SK-N-SH (cell line): ENCODE results near the gene BRPF3. TPM values are rescaled to one million over a fixed set of nuclear protein-coding genes. Genes with fewer than 3 reads are reported as not detected.

Source experiments
- CTCF ChIA-PET: fragments of 300-600, 350-600 bp; formaldehyde crosslinking; extraction: SDS; loops from one replicate; lab custom pipeline; 2021; lab: Yijun Ruan, JAX
- POLR2A ChIA-PET: fragments of 350-600 bp; sonication (Branson Sonifier 250); formaldehyde crosslinking; extraction: SDS; loops from one replicate; lab custom pipeline; 2020; ENCODE audit warnings: antibody characterized with exemption, inconsistent platforms; lab: Yijun Ruan, JAX
- DNase-seq: peaks from one replicate; pipeline ENCODE4 v3.0.0; 2012
- H2AFZ ChIP-seq: fragments of 200-600 bp; sonication (generic); 2 replicates; pipeline ENCODE4 v1.8.1; 2016; ENCODE audit warnings: antibody characterized with exemption, mild to moderate bottlenecking, low read depth
- H3F3A ChIP-seq: fragments of 200-600 bp; sonication (generic); replicated peaks from 2 replicates; pipeline ENCODE3; 2016; ENCODE audit warnings: antibody characterized with exemption, mild to moderate bottlenecking; ENCODE audit not compliant: insufficient read depth
- H3K27ac ChIP-seq, 2 experiments: fragments of 200-500 bp in 1 of 2; fragments of 200-600 bp in 1 of 2; sonication (Bioruptor generic) in 1 of 2; sonication (generic), shearing (Covaris generic) in 1 of 2; 2 replicates each; pipeline versions ENCODE4 v1.5.1 to v1.6.1; 2014 to 2016; ENCODE audit warnings: low read depth in 2 of 2, inconsistent platforms in 1 of 2, low read length in 1 of 2, mild to moderate bottlenecking in 1 of 2, mixed read lengths in 1 of 2
- H3K27me3 ChIP-seq: fragments of 200-600 bp; sonication (generic), shearing (Covaris generic); 2 replicates; pipeline ENCODE4 v1.6.1; 2016; ENCODE audit warnings: mixed run types; ENCODE audit not compliant: insufficient read depth
- H3K36me3 ChIP-seq, 2 experiments: fragments of 200-500 bp in 1 of 2; fragments of 200-600 bp in 1 of 2; sonication (Bioruptor generic) in 1 of 2; sonication (generic) in 1 of 2; replicated peaks in 1 of 2; 2 replicates each; pipeline versions ENCODE3 to v1.5.1; 2014 to 2016; ENCODE audit warnings: low read length in 1 of 2, mild to moderate bottlenecking in 1 of 2; ENCODE audit not compliant: insufficient read depth in 2 of 2, control insufficient read depth in 1 of 2
- H3K4me1 ChIP-seq, 2 experiments: fragments of 200-500 bp in 1 of 2; fragments of 200-600 bp in 1 of 2; sonication (Bioruptor generic) in 1 of 2; sonication (generic), shearing (Covaris generic) in 1 of 2; 2 replicates each; pipeline versions ENCODE4 v1.5.1 to v1.6.1; 2014 to 2016; ENCODE audit warnings: low read depth in 1 of 2, low read length in 1 of 2, mixed run types in 1 of 2; ENCODE audit not compliant: insufficient read depth in 2 of 2, control insufficient read depth in 1 of 2
- H3K4me2 ChIP-seq: fragments of 200-600 bp; sonication (generic), shearing (Covaris generic); 2 replicates; pipeline ENCODE4 v1.6.1; 2017; ENCODE audit warnings: mixed run types
- H3K4me3 ChIP-seq, 2 experiments: fragments of 200-500 bp in 1 of 2; fragments of 200-600 bp in 1 of 2; sonication (Bioruptor generic) in 1 of 2; sonication (generic), shearing (Covaris generic) in 1 of 2; 2 replicates each; pipeline versions ENCODE4 v1.5.1 to v1.8.1; 2014 to 2016; ENCODE audit warnings: low read depth in 2 of 2, inconsistent platforms in 1 of 2, low read length in 1 of 2, mild to moderate bottlenecking in 1 of 2, mixed read lengths in 1 of 2, moderate library complexity in 1 of 2
- H3K79me2 ChIP-seq: fragments of 200-600 bp; sonication (generic); 2 replicates; pipeline ENCODE4 v1.8.1; 2017; ENCODE audit warnings: mild to moderate bottlenecking; ENCODE audit not compliant: insufficient read depth
- H3K9ac ChIP-seq: fragments of 200-600 bp; sonication (generic); 2 replicates; pipeline ENCODE4 v1.6.1; 2017; ENCODE audit warnings: mixed run types
- H3K9me2 ChIP-seq: fragments of 200-600 bp; sonication (generic); 2 replicates; pipeline ENCODE4 v1.6.1; 2017; ENCODE audit warnings: mixed run types
- H3K9me3 ChIP-seq: fragments of 200-600 bp; sonication (generic); 2 replicates; pipeline ENCODE4 v1.6.1; 2017; ENCODE audit warnings: mixed run types, mild to moderate bottlenecking, moderate library complexity
- H4K20me1 ChIP-seq: fragments of 200-600 bp; sonication (generic); 2 replicates; pipeline ENCODE4 v1.6.1; 2017; ENCODE audit warnings: mild to moderate bottlenecking, mixed run types; ENCODE audit not compliant: insufficient read depth
- EP300 ChIP-seq, 2 experiments: IDR thresholded peaks; 2 replicates each; pipeline versions ENCODE4 v1.4.0 to v1.6.1; 2012; ENCODE audit warnings: borderline replicate concordance in 1 of 2, low read depth in 1 of 2, low read length in 1 of 2
- EZH2phosphoT487 ChIP-seq: fragments of 200-600 bp; sonication (generic); IDR thresholded peaks from 2 replicates; pipeline ENCODE4 v1.6.1; 2017; ENCODE audit warnings: low read depth, mixed run types, mild to moderate bottlenecking, antibody characterized with exemption, moderate library complexity, borderline replicate concordance
- GABPA ChIP-seq: IDR thresholded peaks from 2 replicates; pipeline ENCODE4 v1.4.0; 2012; ENCODE audit warnings: low read depth, mild to moderate bottlenecking
- JUND ChIP-seq: IDR thresholded peaks from 2 replicates; pipeline ENCODE4 v1.4.0; 2012
- MEF2A ChIP-seq: IDR thresholded peaks from 2 replicates; pipeline ENCODE4 v1.4.0; 2012; ENCODE audit warnings: low read depth, borderline replicate concordance
- NFIC ChIP-seq: IDR thresholded peaks from 2 replicates; pipeline ENCODE4 v1.4.0; 2012; ENCODE audit warnings: borderline replicate concordance
- RAD21 ChIP-seq: IDR thresholded peaks from 2 replicates; pipeline ENCODE4 v1.6.1; 2012; ENCODE audit warnings: mild to moderate bottlenecking, low read length
- RCOR1 ChIP-seq: fragments of 150-350 bp; IDR thresholded peaks from 2 replicates; pipeline ENCODE4 v1.6.1; 2017; ENCODE audit warnings: antibody characterized with exemption, low read length
- RXRA ChIP-seq: IDR thresholded peaks from 2 replicates; pipeline ENCODE4 v1.4.0; 2012; ENCODE audit warnings: low read depth, mild to moderate bottlenecking, borderline replicate concordance
- SMC3 ChIP-seq: IDR thresholded peaks from 2 replicates; pipeline ENCODE4 v1.6.1; 2012; ENCODE audit warnings: low read depth, low read length, improper control_type of control experiment
- TCF12 ChIP-seq: IDR thresholded peaks from 2 replicates; pipeline ENCODE4 v1.4.0; 2012
- WGBS: methylation state at CpG from one replicate; pipeline ENCODE4 v1.1.6; 2017; ENCODE audit warnings: low lambda C conversion rate; 5-methylcytosine and 5-hydroxymethylcytosine counted together
- polyA plus RNA-seq, 3 experiments: library from polyadenylated mRNA; depleted of rRNA; stranded (reverse); fragments of >200 nt; gene quantifications; 2 replicates each; pipeline ENCODE4 v1.2.3, GENCODE V29; 2012
- TF ChIP-seq, protein P1 (sequence below): fragments of 150-350 bp; IDR thresholded peaks from 2 replicates; pipeline ENCODE4 v1.6.1; 2016; ENCODE audit warnings: mild to moderate bottlenecking, low read depth, low read length
- TF ChIP-seq, protein P2 (sequence below): IDR thresholded peaks from 2 replicates; pipeline ENCODE4 v1.4.0; 2012; ENCODE audit warnings: low read depth, borderline replicate concordance
- TF ChIP-seq, protein P3 (sequence below): IDR thresholded peaks from 2 replicates; pipeline ENCODE4; 2012
- TF ChIP-seq, protein P4 (sequence below): fragments of 150-350 bp; IDR thresholded peaks from 2 replicates; pipeline ENCODE4 v1.6.1; 2017; ENCODE audit warnings: antibody characterized with exemption, low read length, low read depth, borderline replicate concordance
- TF ChIP-seq, protein P5 (sequence below): IDR thresholded peaks from 2 replicates; pipeline ENCODE4 v1.4.0; 2012; ENCODE audit warnings: low read depth
- TF ChIP-seq, protein P6 (sequence below): fragments of 200-600 bp; sonication (generic); IDR thresholded peaks from 2 replicates; pipeline ENCODE4 v1.6.1; 2017; ENCODE audit warnings: antibody characterized with exemption, mild to moderate bottlenecking, moderate library complexity

The BRPF3 gene
- polyA plus RNA-seq, 1 of the 3 experiments (the other 2 are of a cell fraction), result 15.4 TPM

DNA sequence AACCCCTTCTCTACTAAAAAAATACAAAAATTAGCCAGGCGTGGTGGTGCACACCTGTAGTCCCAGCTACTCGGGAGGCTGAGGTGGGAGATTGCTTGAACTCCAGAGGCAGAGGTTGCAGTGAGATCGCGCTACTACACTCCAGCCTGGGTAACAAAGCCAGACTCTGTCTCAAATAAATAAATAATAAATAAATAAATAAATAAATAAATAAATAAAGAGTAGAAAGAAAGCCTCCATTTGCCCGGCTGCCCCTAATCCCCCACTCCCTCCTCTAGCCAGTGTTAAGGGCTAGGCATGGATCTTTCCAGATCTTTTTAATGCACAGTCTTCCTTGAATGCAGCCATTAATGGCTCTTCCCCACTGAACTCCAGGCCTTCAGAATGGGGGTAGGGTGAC, 76.5 kb downstream of the BRPF3 start:
- WGBS, result 88% methylated on average over 5 of the region's 5 CpGs
- no peak overlapping the region for H3K4me3 ChIP-seq
- H3K27ac ChIP-seq, result no peak overlapping the region
- H3K36me3 ChIP-seq, result no peaks in the 10 kb centered on the region
- no peaks in the 10 kb centered on the region for H4K20me1 ChIP-seq
- TF ChIP-seq, protein P1, sequence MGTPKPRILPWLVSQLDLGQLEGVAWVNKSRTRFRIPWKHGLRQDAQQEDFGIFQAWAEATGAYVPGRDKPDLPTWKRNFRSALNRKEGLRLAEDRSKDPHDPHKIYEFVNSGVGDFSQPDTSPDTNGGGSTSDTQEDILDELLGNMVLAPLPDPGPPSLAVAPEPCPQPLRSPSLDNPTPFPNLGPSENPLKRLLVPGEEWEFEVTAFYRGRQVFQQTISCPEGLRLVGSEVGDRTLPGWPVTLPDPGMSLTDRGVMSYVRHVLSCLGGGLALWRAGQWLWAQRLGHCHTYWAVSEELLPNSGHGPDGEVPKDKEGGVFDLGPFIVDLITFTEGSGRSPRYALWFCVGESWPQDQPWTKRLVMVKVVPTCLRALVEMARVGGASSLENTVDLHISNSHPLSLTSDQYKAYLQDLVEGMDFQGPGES, result no peak
- TF ChIP-seq GABPA (no peak), EP300 (IDR thresholded peaks at IDR 0.05; ENCODE audit: borderline replicate concordance in 1 of 2, low read depth in 1 of 2, low read length in 1 of 2) (no peak), NFIC (no peak), TCF12 (no peak), SMC3 (no peak), JUND (no peak), MEF2A (no peak), RXRA (no peak), RAD21 (no peak), RCOR1 (no peak), EZH2phosphoT487 (no peak)
- TF ChIP-seq, protein P2, sequence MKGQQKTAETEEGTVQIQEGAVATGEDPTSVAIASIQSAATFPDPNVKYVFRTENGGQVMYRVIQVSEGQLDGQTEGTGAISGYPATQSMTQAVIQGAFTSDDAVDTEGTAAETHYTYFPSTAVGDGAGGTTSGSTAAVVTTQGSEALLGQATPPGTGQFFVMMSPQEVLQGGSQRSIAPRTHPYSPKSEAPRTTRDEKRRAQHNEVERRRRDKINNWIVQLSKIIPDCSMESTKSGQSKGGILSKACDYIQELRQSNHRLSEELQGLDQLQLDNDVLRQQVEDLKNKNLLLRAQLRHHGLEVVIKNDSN, result no peak
- TF ChIP-seq, protein P3, sequence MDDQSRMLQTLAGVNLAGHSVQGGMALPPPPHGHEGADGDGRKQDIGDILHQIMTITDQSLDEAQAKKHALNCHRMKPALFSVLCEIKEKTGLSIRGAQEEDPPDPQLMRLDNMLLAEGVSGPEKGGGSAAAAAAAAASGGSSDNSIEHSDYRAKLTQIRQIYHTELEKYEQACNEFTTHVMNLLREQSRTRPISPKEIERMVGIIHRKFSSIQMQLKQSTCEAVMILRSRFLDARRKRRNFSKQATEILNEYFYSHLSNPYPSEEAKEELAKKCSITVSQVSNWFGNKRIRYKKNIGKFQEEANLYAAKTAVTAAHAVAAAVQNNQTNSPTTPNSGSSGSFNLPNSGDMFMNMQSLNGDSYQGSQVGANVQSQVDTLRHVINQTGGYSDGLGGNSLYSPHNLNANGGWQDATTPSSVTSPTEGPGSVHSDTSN, result no peak
- TF ChIP-seq, protein P4, sequence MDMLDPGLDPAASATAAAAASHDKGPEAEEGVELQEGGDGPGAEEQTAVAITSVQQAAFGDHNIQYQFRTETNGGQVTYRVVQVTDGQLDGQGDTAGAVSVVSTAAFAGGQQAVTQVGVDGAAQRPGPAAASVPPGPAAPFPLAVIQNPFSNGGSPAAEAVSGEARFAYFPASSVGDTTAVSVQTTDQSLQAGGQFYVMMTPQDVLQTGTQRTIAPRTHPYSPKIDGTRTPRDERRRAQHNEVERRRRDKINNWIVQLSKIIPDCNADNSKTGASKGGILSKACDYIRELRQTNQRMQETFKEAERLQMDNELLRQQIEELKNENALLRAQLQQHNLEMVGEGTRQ, result no peak
- TF ChIP-seq, protein P5, sequence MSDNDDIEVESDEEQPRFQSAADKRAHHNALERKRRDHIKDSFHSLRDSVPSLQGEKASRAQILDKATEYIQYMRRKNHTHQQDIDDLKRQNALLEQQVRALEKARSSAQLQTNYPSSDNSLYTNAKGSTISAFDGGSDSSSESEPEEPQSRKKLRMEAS, result no peak
- TF ChIP-seq, protein P6, sequence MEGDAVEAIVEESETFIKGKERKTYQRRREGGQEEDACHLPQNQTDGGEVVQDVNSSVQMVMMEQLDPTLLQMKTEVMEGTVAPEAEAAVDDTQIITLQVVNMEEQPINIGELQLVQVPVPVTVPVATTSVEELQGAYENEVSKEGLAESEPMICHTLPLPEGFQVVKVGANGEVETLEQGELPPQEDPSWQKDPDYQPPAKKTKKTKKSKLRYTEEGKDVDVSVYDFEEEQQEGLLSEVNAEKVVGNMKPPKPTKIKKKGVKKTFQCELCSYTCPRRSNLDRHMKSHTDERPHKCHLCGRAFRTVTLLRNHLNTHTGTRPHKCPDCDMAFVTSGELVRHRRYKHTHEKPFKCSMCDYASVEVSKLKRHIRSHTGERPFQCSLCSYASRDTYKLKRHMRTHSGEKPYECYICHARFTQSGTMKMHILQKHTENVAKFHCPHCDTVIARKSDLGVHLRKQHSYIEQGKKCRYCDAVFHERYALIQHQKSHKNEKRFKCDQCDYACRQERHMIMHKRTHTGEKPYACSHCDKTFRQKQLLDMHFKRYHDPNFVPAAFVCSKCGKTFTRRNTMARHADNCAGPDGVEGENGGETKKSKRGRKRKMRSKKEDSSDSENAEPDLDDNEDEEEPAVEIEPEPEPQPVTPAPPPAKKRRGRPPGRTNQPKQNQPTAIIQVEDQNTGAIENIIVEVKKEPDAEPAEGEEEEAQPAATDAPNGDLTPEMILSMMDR, result no peak
- H3K79me2 ChIP-seq, result no peaks in the 10 kb centered on the region
- no peak overlapping the region for H2AFZ ChIP-seq
- DNase-seq, result no peak
- H3K27me3 ChIP-seq, result 0 out of 2 replicates have a peak, but pooled peaks cover 10% of the 10 kb centered on the region
- H3K4me1 ChIP-seq, result peaks cover 0 to 5% of the 10 kb centered on the region in 2 experiments; a peak in 1 of 4 replicates
- ChIA-PET POLR2A (no interaction called here), CTCF (no interaction called here)
- no peaks in the 10 kb centered on the region for H3K9me3 ChIP-seq
- no peak overlapping the region for H3K4me2 ChIP-seq
- H3K9me2 ChIP-seq, result no peaks in the 10 kb centered on the region
- H3K9ac ChIP-seq, result no peak overlapping the region
- no peaks in the 10 kb centered on the region for H3F3A ChIP-seq
